Gastrocnemius medialis (tissue), 4 donors: ENCODE data around the gene RAB6B.

ENCODE experiments used
- CTCF ChIP-seq, 5 experiments: fragments of 450-650 bp in 3 of 5; fragments of 200-600 bp in 2 of 5; sonication (generic) in 2 of 5; IDR thresholded peaks in 4 of 5; conservative IDR thresholded peaks in 1 of 5; 1 replicate in 4 of 5; 2 replicates in 1 of 5; pipeline ENCODE4 v1.5.1; 2016 to 2019; ENCODE audit warnings: antibody characterized with exemption in 5 of 5, mild to moderate bottlenecking in 3 of 5, moderate library complexity in 3 of 5
- POLR2A ChIP-seq, 2 donors: fragments of 450-650 bp; IDR thresholded peaks; one replicate each; pipeline ENCODE4 v1.6.1; 2017; ENCODE audit warnings: antibody characterized with exemption in 2 of 2, mild to moderate bottlenecking in 2 of 2, moderate library complexity in 2 of 2

GRCh38 chr3:133868758-133869475 lies 26.8 kb downstream of the RAB6B start:
- no peak for TF ChIP-seq POLR2A (IDR thresholded peaks at IDR 0.05)
- no peak for TF ChIP-seq CTCF (IDR thresholded peaks at IDR 0.05 in 4 of 5, conservative IDR thresholded peaks at IDR 0.05 in 1 of 5)
